ENCODE results near the gene SORCS2.

SORCS2 gene

DNA sequence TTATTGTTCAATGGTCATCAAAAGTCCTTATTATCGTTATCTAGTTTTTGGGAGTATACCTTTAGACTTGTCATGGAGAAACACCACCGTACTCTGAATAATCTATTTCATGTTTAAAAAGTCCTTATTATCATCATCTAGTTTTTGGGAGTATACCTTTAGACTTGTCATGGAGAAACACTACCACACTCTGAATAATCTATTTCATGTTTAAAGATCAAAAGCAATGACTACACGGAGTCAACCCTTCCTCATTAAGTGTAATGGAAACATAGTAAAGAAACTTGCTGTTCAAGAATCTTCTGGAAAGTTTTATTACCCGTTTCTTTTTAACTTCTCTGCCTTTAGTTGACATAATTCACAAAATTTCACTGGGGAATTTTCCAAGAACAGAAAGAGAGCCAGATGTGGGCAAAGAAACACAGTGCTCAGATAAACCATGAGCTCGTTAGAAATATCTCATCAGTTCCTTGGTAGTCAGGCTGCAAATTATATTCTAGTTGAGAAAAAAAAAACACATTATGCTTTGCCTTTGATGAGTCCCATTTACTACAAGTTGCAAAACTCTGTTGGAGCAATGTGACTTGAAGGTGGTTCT lies 588.5 kb downstream of the SORCS2 start:
- no peak for DNase-seq

DNA sequence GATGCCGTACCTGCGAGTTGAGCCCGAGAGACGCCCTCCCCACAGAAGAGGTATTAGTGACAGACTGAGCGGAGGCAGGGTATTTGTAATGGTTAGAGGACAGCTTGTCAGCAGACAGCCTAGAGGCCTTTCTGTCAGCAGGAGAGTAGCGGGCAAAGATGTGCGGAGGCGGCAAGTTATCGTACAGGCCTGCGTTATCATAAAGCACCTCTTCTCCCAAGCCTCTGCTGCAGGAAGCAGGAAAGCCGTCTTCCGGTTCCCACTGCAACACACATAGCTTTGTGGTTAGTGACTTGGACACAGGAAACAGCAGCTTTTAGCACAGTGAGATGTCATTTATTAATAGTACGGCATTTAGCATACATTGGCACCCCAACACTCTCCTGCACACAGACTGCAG lies 589.0 kb downstream of the SORCS2 start:
- no peak for DNase-seq

DNA sequence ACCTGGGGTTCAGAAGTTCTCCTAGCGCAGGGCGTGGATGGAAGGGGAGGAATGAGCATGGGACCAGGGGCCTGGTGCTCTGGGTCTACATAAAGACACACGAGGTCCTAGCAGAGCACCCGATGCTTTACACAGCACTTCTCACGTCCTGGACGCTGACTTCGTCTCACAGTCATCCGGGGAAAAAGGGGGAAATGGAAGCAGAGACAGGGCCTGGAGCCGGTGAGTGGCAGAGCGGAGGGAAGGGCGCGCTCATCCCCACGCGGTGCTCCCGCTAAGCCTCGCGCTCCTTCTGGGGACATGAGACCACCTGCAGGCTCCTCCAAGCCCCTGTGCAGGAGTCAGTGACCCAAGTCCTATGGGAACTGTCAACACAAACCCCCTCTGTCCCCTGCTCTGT lies 589.7 kb downstream of the SORCS2 start:
- DNase-seq = no peak

DNA sequence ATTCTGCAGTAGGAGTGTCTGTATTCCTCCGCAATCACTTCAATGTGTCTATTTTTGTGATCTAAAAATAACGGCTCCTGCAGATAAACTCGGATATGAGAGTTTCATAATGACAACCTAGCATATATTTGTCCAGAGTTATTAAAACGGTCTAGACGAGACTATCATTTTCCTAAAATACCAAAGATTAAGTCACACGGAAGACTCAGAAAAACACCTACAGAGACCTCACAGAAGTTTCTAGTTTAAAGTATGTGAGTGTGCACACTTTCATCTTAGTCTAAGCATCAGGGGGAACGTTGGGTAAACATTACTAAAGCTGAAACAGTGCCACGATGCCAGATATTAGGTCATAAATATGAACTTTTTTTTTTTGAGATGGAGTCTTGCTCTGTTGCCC lies 590.4 kb downstream of the SORCS2 start:
- no peak for DNase-seq

DNA sequence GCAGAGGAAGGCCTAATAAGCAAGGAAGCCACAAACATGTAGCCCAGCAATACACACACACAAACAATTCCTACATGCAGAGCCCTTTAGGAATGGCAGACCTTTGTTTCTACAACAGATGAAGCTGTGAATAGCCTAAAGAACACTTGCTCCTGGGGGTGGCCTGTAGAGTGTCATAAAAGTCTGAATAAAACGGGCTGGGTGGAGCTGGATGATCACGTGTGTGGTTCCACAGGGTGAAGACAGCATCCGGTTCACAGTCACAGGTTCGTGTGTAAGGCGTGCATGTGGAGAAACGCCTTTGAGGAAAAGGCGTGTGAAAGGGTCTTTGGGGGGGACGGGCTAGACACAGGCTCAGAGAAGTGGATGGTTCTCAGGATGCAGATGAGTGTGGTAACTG lies 591.2 kb downstream of the SORCS2 start:
- no peak for DNase-seq

- no peak for DNase-seq
Observed at GRCh38 chr4:7784131-7784870, 592.0 kb downstream of the SORCS2 start.

- no peak for DNase-seq
Observed at GRCh38 chr4:7785017-7785416, 592.7 kb downstream of the SORCS2 start.

DNA sequence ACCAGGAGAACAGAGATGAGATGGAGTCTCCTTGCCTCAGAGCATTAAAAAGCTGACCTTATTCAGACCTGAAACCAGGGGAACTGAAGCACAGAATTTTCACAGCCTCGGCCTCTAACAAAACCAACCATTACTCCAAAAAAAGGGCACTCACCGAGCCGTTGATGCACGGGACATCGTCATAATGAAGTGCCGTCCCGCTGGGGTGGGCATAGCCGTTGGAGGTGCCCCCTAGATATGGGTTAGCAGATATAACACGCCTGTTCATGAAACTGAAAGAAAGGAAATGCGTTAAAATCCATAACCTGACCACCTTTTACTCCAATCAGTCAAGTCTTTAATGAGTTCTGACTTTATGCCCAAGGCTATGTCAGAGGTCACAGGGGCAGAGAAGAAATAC lies 593.7 kb downstream of the SORCS2 start:
- no peak for DNase-seq

- DNase-seq = no peak
Observed at GRCh38 chr4:7786517-7786916, 594.2 kb downstream of the SORCS2 start.

GRCh38 chr4:7787067-7787466 lies 594.7 kb downstream of the SORCS2 start:
- DNase-seq = no peak

DNA sequence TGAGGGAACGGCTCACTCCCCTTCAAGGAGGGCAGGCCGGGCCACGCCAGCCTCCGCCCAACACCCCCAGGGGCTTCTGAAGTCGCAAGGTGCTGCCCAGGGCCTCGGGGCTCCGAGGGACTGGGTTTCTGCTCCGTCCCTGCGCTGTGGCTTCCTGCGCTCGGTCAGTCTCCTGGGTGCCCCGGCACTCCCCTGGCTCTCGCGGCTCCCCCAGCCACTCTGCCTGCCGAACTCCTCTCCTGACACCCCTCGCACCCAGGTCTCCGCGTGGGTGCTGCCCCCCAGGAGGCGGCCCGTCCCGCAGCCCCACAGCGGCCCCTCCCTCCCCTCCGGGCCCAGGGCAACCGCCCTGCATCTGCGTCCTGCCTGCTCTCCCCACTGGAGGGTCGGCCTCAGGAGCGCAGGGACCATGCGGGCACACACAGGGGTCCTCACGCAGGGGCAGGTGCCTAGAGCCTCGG lies 595.4 kb downstream of the SORCS2 start:
- DNase-seq = no peak

GRCh38 chr4:7788193-7788592 lies 595.9 kb downstream of the SORCS2 start:
- no peak for DNase-seq

DNA sequence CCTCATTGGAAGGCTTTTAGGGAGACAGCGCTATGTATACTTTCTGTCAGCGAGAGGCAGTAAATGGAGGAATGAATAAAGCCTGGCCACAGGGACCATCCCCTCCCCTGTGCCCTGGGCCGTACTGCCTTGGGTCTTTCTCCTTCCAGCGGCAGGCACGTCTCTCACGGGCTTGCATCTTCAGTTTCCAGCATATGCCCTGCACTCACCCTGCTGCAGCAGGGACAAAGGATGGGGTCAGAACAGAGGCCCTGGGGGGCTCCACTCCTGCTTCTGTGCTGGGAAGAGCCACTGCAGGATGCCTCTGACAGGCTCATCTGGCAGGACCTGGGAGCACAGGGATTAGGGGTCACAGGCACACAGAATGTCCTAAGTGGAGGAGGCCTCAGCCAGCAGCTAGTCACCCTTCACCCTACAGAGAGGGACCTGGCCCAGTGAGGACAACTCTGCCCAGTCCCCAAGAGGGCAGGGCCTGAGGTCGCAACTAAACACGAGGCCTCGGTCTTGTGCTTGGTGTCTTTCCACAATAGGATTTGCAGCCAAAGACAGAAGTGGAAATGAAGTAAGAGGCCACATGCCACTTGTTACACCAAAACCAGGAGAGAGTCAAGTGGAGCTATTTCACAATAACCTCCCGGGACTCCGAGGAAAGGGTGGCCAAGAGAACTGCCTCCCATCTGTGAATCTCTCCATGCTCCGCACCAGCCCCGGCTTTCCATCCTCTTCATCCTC lies 596.5 kb downstream of the SORCS2 start:
- DNase-seq = no peak

GRCh38 chr4:7790023-7790422 lies 597.7 kb downstream of the SORCS2 start:
- DNase-seq = no peak

DNA sequence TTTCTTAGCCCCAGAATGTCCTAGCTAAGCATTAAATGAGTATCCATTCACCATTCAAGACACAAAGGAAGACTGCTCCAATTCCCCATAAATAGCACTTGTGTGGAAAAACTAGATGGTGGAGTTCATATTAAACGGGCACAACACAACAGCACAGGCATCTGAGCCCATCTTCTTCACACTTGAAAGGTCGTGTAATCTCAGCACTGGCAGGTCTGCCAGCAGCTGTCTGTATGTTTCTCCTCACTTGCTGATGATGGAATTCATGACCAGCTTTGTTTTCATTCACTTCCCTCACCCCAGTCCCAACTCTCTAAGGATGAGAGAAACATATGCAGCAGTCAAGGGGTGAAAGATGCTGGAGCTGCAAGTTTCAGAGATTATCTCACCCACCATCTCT lies 598.7 kb downstream of the SORCS2 start:
- no peak for DNase-seq
